Spleen (tissue), 11 donors: ENCODE data around the gene FSCN2. TPM values are rescaled to one million over a fixed set of nuclear protein-coding genes. Genes with fewer than 3 reads are reported as not detected.
A peak's percentile ranks its signal among the peaks of the same experiment; 100 is the strongest.
"Not testable (repeated sequence)": the region's sequence is repeated elsewhere in the genome, so short reads cannot be mapped to it uniquely, and the experiment has no call there.

Source experiments
- DNase-seq: peaks from one replicate; pipeline ENCODE4 v3.0.0-alpha.2; 2020
- H3K27ac ChIP-seq, 8 donors: fragments of 200-600 bp; sonication (generic) in 7 of 8; 1 replicate in 4 of 8; 2 replicates in 4 of 8; pipeline versions ENCODE4 v1.5.0 to v1.8.0; 2016 to 2021; ENCODE audit warnings: inconsistent platforms in 4 of 8, mild to moderate bottlenecking in 4 of 8, moderate library complexity in 1 of 8
- H3K27me3 ChIP-seq, 7 donors: fragments of 200-600 bp; sonication (generic) in 6 of 7; replicated peaks in 1 of 7; 1 replicate in 4 of 7; 2 replicates in 3 of 7; pipeline versions ENCODE4 v1.5.0 to v1.8.0; 2016 to 2021; ENCODE audit warnings: inconsistent platforms in 3 of 7, mild to moderate bottlenecking in 1 of 7
- H3K36me3 ChIP-seq, 6 donors: fragments of 200-600 bp; sonication (generic) in 5 of 6; 1 replicate in 4 of 6; 2 replicates in 2 of 6; pipeline versions ENCODE4 v1.5.0 to v1.8.0; 2016 to 2021; ENCODE audit warnings: inconsistent platforms in 2 of 6
- H3K4me1 ChIP-seq, 6 donors: fragments of 200-600 bp; sonication (generic) in 5 of 6; 1 replicate in 3 of 6; 2 replicates in 3 of 6; pipeline versions ENCODE4 v1.5.0 to v1.8.0; 2016 to 2021; ENCODE audit warnings: inconsistent platforms in 3 of 6
- H3K4me3 ChIP-seq, 8 donors: fragments of 200-600 bp; sonication (generic) in 7 of 8; 1 replicate in 4 of 8; 2 replicates in 4 of 8; pipeline versions ENCODE4 v1.5.0 to v1.8.0; 2016 to 2021; ENCODE audit warnings: inconsistent platforms in 4 of 8, mild to moderate bottlenecking in 4 of 8, moderate library complexity in 2 of 8
- H3K9me3 ChIP-seq, 8 donors: fragments of 200-600 bp; sonication (generic) in 7 of 8; 1 replicate in 4 of 8; 2 replicates in 4 of 8; pipeline versions ENCODE4 v1.5.0 to v1.8.0; 2016 to 2021; ENCODE audit warnings: inconsistent platforms in 4 of 8
- POLR2A ChIP-seq, 3 donors: fragments of 450-650 bp; IDR thresholded peaks; one replicate each; pipeline ENCODE4 v1.5.1; 2017; ENCODE audit warnings: antibody characterized with exemption in 3 of 3, mild to moderate bottlenecking in 1 of 3
- POLR2AphosphoS5 ChIP-seq, 3 donors: sonication (generic); formaldehyde crosslinking; IDR thresholded peaks; one replicate each; pipeline ENCODE4 v1.5.1; 2017; ENCODE audit warnings: antibody characterized with exemption in 3 of 3
- WGBS, 5 donors: extraction: QIAGEN DNeasy Blood & Tissue Kit in 3 of 5; methylation state at CpG; one replicate each; pipeline versions ENCODE4 v1.1.5 to v1.1.7; 2013 to 2018; 5-methylcytosine and 5-hydroxymethylcytosine counted together
- intact Hi-C: fragments of 100-400 bp; cut with DNase I; formaldehyde crosslinking; loops from one replicate; pipeline ENCODE4 v1.15.0; 2023; ENCODE audit warnings: low total_unique reads
- polyA plus RNA-seq, 3 donors: library from polyadenylated mRNA; stranded (reverse); fragments of 200-250 nt; gene quantifications; one replicate each; pipeline ENCODE4 v1.2.1, GENCODE V29; 2013
- total RNA-seq, 7 donors: library from RNA; depleted of rRNA in 3 of 7; stranded (reverse); fragments of >200 nt in 3 of 7; fragmentation: NEBNext Ultra II Directional in 4 of 7; extraction: Animal tissue kit (Norgen Biotek cat#: 25700) in 4 of 7; gene quantifications; one replicate each; pipeline versions ENCODE4 v1.1.0 to v1.2.1, GENCODE V29; 2016 to 2021
- TF ChIP-seq, protein P1 (sequence below), 11 experiments: fragments of 200-600 bp in 7 of 11; fragments of 450-650 bp in 4 of 11; sonication (generic) in 4 of 11; IDR thresholded peaks in 8 of 11; conservative IDR thresholded peaks in 3 of 11; 1 replicate in 7 of 11; 2 replicates in 4 of 11; pipeline versions ENCODE4 v1.4.0 to v1.8.0; 2016 to 2021; ENCODE audit warnings: antibody characterized with exemption in 11 of 11, inconsistent platforms in 4 of 11, mild to moderate bottlenecking in 1 of 11
- donor health status: healthy with polysubstance abuse.
- donor health status: DM: no; HTN: no; CAD: no; lungs with moderate emphysema.
- donor health status: DM: no; HTN: no; CAD: no.
- donor health status: Bipolar disorder and iron deficiency.
- donor health status: healthy.
- donor health status: DM: no; HTN: no; CAD: no.
- donor health status: DM: yes; HTN: yes; CAD: no.

FSCN2 gene
- total and polyA plus RNA-seq, 10 donors: 0.41 to 4.0 (median 2.4) TPM

DNA sequence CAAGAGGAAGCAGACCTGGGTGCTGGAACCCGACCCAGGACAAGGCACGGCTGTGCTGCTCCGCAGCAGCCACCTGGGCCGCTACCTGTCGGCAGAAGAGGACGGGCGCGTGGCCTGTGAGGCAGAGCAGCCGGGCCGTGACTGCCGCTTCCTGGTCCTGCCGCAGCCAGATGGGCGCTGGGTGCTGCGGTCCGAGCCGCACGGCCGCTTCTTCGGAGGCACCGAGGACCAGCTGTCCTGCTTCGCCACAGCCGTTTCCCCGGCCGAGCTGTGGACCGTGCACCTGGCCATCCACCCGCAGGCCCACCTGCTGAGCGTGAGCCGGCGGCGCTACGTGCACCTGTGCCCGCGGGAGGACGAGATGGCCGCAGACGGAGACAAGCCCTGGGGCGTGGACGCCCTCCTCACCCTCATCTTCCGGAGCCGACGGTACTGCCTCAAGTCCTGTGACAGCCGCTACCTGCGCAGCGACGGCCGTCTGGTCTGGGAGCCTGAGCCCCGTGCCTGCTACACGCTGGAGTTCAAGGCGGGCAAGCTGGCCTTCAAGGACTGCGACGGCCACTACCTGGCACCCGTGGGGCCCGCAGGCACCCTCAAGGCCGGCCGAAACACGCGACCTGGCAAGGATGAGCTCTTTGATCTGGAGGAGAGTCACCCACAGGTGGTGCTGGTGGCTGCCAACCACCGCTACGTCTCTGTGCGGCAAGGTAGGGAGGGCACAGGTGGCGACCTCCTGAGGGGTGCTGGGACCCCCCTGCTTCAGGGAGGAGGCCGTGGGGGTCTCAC, 667 bp downstream of the FSCN2 start:
- Histone ChIP-seq H3K27ac (no peak overlapping the region), H3K4me1 (peaks cover 0 to 12% (median 5%) of the 10 kb centered on the region in 6 donors), H3K36me3 (no peaks in the 10 kb centered on the region), H3K9me3 (no peaks in the 10 kb centered on the region), H3K4me3 (no peak overlapping the region), H3K27me3 (peaks cover 0 to 55% (median 0%) of the 10 kb centered on the region in 7 donors)
- DNase-seq: no peak
- intact Hi-C loops: no loop called here
- 89 to 91% (median 91%) methylated on average over 30 to 62 of the region's 62 CpGs for WGBS, 5 donors
- TF ChIP-seq, protein P1, sequence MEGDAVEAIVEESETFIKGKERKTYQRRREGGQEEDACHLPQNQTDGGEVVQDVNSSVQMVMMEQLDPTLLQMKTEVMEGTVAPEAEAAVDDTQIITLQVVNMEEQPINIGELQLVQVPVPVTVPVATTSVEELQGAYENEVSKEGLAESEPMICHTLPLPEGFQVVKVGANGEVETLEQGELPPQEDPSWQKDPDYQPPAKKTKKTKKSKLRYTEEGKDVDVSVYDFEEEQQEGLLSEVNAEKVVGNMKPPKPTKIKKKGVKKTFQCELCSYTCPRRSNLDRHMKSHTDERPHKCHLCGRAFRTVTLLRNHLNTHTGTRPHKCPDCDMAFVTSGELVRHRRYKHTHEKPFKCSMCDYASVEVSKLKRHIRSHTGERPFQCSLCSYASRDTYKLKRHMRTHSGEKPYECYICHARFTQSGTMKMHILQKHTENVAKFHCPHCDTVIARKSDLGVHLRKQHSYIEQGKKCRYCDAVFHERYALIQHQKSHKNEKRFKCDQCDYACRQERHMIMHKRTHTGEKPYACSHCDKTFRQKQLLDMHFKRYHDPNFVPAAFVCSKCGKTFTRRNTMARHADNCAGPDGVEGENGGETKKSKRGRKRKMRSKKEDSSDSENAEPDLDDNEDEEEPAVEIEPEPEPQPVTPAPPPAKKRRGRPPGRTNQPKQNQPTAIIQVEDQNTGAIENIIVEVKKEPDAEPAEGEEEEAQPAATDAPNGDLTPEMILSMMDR (IDR thresholded peaks at IDR 0.05 in 8 of 11, conservative IDR thresholded peaks at IDR 0.05 in 3 of 11): no peak
- no peak for TF ChIP-seq POLR2AphosphoS5 (IDR thresholded peaks at IDR 0.05)

DNA sequence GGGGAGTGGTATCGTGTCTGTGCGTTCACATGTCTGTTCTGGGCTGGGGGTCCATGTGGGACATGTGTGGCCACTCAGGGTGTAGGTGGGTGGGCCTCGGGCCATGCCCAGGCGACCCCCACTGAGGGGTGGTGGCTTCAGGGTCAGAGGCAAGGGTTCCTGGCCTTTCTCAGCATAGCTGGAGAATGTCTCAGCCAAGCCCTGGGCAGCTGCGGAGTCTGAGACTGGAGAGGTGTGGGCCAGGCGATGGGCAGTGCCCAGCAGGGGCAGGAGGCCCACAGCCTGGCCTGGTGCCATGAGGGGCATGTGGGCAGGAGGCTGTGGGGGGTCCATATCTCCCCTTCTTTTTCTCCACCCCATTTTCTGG, 1.2 kb downstream of the FSCN2 start:
- WGBS, 5 donors: 80 to 94% (median 87%) methylated on average over 6 of the region's 6 CpGs
- H3K4me3 ChIP-seq: no peak overlapping the region
- no peaks in the 10 kb centered on the region for H3K9me3 ChIP-seq
- TF ChIP-seq, protein P1 (IDR thresholded peaks at IDR 0.05 in 8 of 11, conservative IDR thresholded peaks at IDR 0.05 in 3 of 11): no peak
- no peak for TF ChIP-seq POLR2AphosphoS5 (IDR thresholded peaks at IDR 0.05)
- no peak for TF ChIP-seq POLR2A (IDR thresholded peaks at IDR 0.05)
- intact Hi-C loops: no loop called here
- no peak overlapping the region for H3K27ac ChIP-seq
- H3K4me1 ChIP-seq: peaks cover 0 to 17% (median 7%) of the 10 kb centered on the region in 6 donors
- DNase-seq: no peak
- H3K27me3 ChIP-seq: peaks cover 0 to 55% (median 0%) of the 10 kb centered on the region in 7 donors
- no peaks in the 10 kb centered on the region for H3K36me3 ChIP-seq

DNA sequence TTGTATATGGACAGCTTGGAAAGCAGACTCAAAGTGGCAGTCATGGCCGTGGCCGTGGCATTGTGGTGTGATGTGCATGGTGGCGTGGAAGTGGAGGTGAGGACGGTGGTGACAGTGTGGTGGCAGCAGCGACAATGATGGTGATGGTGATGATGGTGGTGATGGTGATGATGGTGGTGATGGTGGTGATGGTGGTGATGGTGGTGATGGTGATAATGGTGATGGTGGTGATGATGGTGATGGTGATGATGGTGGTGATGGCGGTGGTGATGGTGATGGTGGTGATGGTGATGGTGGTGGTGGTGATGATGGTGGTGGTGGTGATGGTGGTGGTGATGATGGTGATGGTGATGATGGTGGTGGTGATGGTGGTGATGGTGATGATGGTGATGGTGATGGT, 2.8 kb downstream of the FSCN2 start:
- H3K9me3 ChIP-seq, DNase-seq, H3K36me3 ChIP-seq, H3K4me3 ChIP-seq, H3K27ac ChIP-seq, intact Hi-C loops: not testable (repeated sequence)
- WGBS, 5 donors: 76 to 88% (median 79%) methylated on average over 6 of the region's 6 CpGs
- H3K27me3 ChIP-seq: peaks cover 0 to 52% (median 7%) of the 10 kb centered on the region in 7 donors
- H3K4me1 ChIP-seq: peaks cover 0 to 20% (median 8%) of the 10 kb centered on the region in 6 donors

DNA sequence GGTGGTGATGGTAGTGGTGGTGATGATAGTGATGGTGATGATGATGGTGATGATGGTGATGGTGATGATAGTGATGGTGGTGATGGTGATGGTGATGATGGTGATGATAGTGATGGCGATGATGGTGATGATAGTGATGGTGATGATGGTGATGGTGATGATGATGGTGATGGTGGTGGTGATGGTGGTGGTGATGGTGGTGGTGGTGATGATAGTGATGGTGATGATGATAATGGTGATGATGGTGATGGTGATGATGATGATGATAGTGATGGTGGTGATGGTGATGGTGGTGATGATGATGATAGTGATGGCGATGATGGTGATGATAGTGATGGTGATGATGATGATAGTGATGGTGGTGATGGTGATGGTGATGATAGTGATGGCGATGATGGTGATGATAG, 3.8 kb downstream of the FSCN2 start:
- peaks cover 0 to 53% (median 16%) of the 10 kb centered on the region in 7 donors for H3K27me3 ChIP-seq
- H3K4me1 ChIP-seq: peaks cover 0 to 30% (median 17%) of the 10 kb centered on the region in 6 donors
- H3K36me3 ChIP-seq, H3K9me3 ChIP-seq, intact Hi-C loops, H3K27ac ChIP-seq, H3K4me3 ChIP-seq, DNase-seq: not testable (repeated sequence)
- WGBS, 5 donors: 92 to 99% (median 97%) methylated on average over 3 of the region's 3 CpGs

DNA sequence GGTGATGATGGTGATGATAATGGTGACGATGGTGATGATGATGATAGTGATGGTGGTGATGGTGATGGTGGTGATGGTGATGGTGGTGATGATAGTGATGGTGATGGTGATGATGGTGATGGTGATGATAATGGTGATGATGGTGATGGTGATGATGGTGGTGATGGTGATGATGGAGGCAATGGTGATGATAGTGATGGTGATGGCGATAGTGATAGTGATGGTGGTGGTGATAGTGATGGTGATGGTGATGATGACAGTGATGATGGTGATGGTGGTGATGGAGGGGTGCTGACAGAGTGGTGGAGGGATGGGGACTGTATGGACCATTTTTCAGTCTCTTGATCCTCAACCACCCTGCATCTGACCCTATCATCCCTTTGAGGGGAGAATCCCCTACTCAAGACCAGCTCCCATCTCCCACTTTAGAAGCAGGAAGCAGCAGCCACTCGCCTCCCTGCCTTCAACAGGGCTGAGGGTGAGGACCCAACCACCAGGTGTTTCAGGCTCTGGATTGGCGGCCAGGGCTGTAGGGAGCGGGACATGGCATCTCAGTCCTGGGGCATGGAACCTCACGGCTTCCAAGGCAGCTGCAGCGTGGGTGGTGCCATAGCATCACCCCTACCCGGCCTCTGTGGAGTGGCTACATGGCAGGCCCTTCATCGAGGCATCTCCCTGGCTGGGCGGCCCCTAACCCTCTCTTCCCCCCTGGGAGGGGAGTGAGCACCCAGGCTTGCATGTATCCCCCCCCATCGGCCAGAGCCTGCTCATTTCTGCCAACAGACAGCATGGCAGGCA, 4.5 kb downstream of the FSCN2 start:
- Histone ChIP-seq H3K27ac (no peak overlapping the region), H3K4me3 (no peak overlapping the region), H3K27me3 (peaks cover 0 to 53% (median 23%) of the 10 kb centered on the region in 7 donors), H3K9me3 (no peaks in the 10 kb centered on the region), H3K36me3 (peaks cover 0 to under 1% (median 0%) of the 10 kb centered on the region in 6 donors), H3K4me1 (peaks cover 5 to 36% (median 22%) of the 10 kb centered on the region in 6 donors)
- intact Hi-C loops: no loop called here
- DNase-seq: no peak
- WGBS, 5 donors: 88 to 92% (median 91%) methylated on average over 10 to 11 of the region's 11 CpGs
- no peak for TF ChIP-seq POLR2A (IDR thresholded peaks at IDR 0.05)
- peak in 1 of 3 donors; percentile 38 for TF ChIP-seq POLR2AphosphoS5 (IDR thresholded peaks at IDR 0.05)
- TF ChIP-seq, protein P1 (IDR thresholded peaks at IDR 0.05 in 8 of 11, conservative IDR thresholded peaks at IDR 0.05 in 3 of 11): no peak
